Osteocyte (in vitro differentiated cells): Measurements from ENCODE around the gene PRRC2B. TPM values are rescaled to one million over a fixed set of nuclear protein-coding genes. Genes with fewer than 3 reads are reported as not detected.

Experiments
- DNase-seq: peaks from one replicate; pipeline ENCODE4 v3.0.0; 2021; ENCODE audit warnings: mixed read lengths; ENCODE audit not compliant: unreplicated experiment; ENCODE audit errors: extremely low spot score
- H3K27ac Mint-ChIP-seq: one replicate; pipeline ENCODE4 v1.8.0; 2021; ENCODE audit warnings: mild to moderate bottlenecking, mixed read lengths; ENCODE audit not compliant: unreplicated experiment
- H3K27me3 Mint-ChIP-seq: one replicate; pipeline ENCODE4 v1.8.0; 2021; ENCODE audit warnings: mixed read lengths; ENCODE audit not compliant: unreplicated experiment
- H3K36me3 Mint-ChIP-seq: one replicate; pipeline ENCODE4 v1.8.0; 2021; ENCODE audit warnings: mixed read lengths; ENCODE audit not compliant: unreplicated experiment
- H3K4me1 Mint-ChIP-seq: one replicate; pipeline ENCODE4 v1.8.0; 2021; ENCODE audit warnings: mixed read lengths; ENCODE audit not compliant: unreplicated experiment
- H3K4me3 Mint-ChIP-seq: one replicate; pipeline ENCODE4 v1.8.0; 2021; ENCODE audit warnings: mild to moderate bottlenecking, moderate library complexity, mixed read lengths; ENCODE audit not compliant: unreplicated experiment
- H3K9me3 Mint-ChIP-seq: one replicate; pipeline ENCODE4 v1.8.0; 2021; ENCODE audit warnings: mixed read lengths; ENCODE audit not compliant: unreplicated experiment
- total RNA-seq: library from RNA; stranded (reverse); gene quantifications from 2 replicates; pipeline ENCODE4 v1.2.1, GENCODE V29; 2021
- TF ChIP-seq, protein P1 (sequence below): fragments of 200-600 bp; sonication (generic); IDR thresholded peaks from 2 replicates; pipeline ENCODE4 v1.5.0; 2021; ENCODE audit warnings: antibody characterized with exemption, mild to moderate bottlenecking, moderate library complexity

Gene PRRC2B
- total RNA-seq, 1 donor from 2014 or later = 290 TPM

GRCh38 chr9:131477816-131478419, 84.0 kb downstream of the PRRC2B start:
- no peaks in the 10 kb centered on the region for H3K4me1 Mint-ChIP-seq
- no peak overlapping the region for H3K4me3 Mint-ChIP-seq
- no peak overlapping the region for H3K27ac Mint-ChIP-seq
- no peak for DNase-seq
- TF ChIP-seq, protein P1, sequence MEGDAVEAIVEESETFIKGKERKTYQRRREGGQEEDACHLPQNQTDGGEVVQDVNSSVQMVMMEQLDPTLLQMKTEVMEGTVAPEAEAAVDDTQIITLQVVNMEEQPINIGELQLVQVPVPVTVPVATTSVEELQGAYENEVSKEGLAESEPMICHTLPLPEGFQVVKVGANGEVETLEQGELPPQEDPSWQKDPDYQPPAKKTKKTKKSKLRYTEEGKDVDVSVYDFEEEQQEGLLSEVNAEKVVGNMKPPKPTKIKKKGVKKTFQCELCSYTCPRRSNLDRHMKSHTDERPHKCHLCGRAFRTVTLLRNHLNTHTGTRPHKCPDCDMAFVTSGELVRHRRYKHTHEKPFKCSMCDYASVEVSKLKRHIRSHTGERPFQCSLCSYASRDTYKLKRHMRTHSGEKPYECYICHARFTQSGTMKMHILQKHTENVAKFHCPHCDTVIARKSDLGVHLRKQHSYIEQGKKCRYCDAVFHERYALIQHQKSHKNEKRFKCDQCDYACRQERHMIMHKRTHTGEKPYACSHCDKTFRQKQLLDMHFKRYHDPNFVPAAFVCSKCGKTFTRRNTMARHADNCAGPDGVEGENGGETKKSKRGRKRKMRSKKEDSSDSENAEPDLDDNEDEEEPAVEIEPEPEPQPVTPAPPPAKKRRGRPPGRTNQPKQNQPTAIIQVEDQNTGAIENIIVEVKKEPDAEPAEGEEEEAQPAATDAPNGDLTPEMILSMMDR = no peak
- H3K36me3 Mint-ChIP-seq = peaks cover 59% of the 10 kb centered on the region
- no peaks in the 10 kb centered on the region for H3K27me3 Mint-ChIP-seq
- no peaks in the 10 kb centered on the region for H3K9me3 Mint-ChIP-seq

DNA sequence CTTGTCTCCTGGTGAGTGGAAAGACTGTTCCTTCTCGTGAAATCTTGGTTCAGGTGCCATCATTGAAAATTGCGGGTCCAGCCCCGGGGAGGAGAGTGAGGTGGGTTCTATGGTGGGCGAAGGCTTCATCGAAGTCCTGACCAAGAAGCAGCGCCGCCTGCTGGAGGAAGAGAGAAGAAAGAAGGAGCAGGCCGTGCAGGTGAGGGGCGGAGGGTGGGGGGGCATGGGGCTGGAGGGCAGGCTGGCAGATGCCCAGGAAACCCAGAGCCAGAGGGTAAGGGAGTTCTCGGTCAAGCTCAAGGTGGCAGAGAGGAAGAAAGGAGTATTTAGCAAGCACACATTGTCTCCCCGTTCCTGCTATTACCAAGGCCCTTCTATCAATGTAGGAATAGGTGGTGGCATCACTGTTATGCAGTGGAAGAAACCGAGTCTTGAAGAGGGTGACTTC, 84.6 kb downstream of the PRRC2B start:
- TF ChIP-seq, protein P1 = peak; percentile 70
- no peaks in the 10 kb centered on the region for H3K4me1 Mint-ChIP-seq
- H3K27ac Mint-ChIP-seq = no peak overlapping the region
- H3K27me3 Mint-ChIP-seq = no peaks in the 10 kb centered on the region
- peaks cover 59% of the 10 kb centered on the region for H3K36me3 Mint-ChIP-seq
- no peak overlapping the region for H3K4me3 Mint-ChIP-seq
- H3K9me3 Mint-ChIP-seq = no peaks in the 10 kb centered on the region
- DNase-seq = no peak

DNA sequence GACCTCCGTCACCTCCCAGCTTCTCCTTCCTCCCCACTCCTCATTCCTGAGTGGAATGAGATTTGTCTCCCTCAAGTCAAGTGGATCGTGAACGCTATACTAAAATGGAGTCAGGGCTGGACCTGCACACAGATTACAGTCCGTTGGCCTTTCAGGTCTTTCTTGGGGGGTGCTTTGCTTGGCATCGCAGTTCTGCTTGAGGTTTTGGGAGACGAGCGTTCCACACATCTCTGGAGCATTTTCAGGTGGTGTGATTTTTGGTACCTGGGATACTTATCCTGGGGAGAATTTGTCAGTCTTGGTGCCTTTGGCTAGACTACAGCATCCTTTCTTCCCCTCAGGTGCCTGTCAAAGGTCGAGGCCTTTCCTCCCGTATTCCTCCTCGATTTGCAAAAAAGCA, 85.0 kb downstream of the PRRC2B start:
- Mint-ChIP-seq H3K4me1 (no peaks in the 10 kb centered on the region), H3K4me3 (no peak overlapping the region), H3K27ac (no peak overlapping the region), H3K9me3 (no peaks in the 10 kb centered on the region), H3K36me3 (peaks cover 61% of the 10 kb centered on the region), H3K27me3 (no peaks in the 10 kb centered on the region)
- TF ChIP-seq, protein P1 = no peak
- no peak for DNase-seq

DNA sequence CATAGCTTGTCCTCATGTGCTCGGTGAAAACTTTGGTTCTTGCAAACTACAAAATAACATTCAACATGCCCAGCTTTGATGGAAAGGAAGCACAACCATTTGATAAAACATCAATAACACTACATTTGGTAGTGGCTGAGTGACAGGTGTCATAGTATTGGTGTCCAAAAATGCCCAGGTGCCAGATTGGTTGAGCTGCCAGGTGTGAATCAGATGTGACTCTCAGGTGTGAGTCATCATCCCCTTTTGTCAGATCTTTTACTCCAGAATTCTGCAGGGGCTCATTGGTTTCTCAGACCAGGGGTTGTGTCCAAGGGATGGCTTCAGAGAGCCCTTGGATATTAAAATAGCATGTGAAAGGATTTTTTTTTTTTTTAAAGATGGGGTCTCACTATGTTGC, 86.4 kb downstream of the PRRC2B start:
- Mint-ChIP-seq H3K27ac (no peak overlapping the region), H3K27me3 (no peaks in the 10 kb centered on the region), H3K36me3 (peaks cover 53% of the 10 kb centered on the region)

More for the DNA sequence above, 86.4 kb downstream of the PRRC2B start:
- TF ChIP-seq, protein P1 = no peak
- no peak overlapping the region for H3K4me3 Mint-ChIP-seq
- no peak for DNase-seq
- H3K9me3 Mint-ChIP-seq = no peaks in the 10 kb centered on the region
- H3K4me1 Mint-ChIP-seq = no peaks in the 10 kb centered on the region
